AG10803 (cell line): ENCODE results near the gene CDHR5.

Experiments used
- DNase-seq: peaks from one replicate; pipeline ENCODE4 v3.0.0; 2010; ENCODE audit warnings: low read depth
- H3K4me3 ChIP-seq: 2 replicates; pipeline ENCODE4 v1.5.1; 2011; ENCODE audit warnings: mild to moderate bottlenecking, low read length, control low read depth
- TF ChIP-seq, protein P1 (sequence below): conservative IDR thresholded peaks from 2 replicates; pipeline ENCODE4 v1.5.1; 2011; ENCODE audit warnings: mild to moderate bottlenecking, low read length, control low read depth, inconsistent platforms

The CDHR5 gene

DNA sequence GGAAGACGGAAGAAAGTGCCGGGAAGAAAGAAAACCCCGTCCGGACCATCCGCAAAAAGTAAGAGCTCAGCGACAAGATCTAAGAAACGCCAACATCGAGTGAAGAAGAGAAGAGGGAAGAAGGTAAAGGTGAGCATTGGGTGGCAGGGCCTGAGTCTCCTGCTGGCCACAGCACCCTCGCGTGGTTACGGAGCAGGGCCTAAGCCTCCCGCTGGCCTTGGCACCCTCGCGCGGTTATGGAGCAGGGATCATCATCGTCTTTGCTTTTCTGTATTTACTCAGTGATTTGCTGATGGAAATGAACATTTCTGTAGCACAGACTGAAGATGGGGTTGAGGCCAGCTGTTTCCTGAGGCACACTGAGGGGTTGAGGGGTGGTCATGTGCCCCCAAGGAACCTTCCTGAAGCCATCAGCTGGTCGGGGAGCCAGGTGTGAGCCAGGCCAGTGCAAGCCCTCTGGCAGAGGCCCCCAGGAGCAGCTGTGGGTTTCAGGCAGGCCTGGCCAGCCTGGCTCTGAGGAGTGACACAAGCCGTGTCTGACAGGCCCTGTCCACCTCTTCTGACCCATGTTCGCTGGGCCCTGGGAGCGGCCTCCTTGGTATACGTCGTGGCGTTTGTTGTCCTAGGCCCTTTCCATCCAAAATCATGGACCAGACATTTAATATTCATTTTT is 23.0 kb downstream of the CDHR5 start:
- TF ChIP-seq, protein P1, sequence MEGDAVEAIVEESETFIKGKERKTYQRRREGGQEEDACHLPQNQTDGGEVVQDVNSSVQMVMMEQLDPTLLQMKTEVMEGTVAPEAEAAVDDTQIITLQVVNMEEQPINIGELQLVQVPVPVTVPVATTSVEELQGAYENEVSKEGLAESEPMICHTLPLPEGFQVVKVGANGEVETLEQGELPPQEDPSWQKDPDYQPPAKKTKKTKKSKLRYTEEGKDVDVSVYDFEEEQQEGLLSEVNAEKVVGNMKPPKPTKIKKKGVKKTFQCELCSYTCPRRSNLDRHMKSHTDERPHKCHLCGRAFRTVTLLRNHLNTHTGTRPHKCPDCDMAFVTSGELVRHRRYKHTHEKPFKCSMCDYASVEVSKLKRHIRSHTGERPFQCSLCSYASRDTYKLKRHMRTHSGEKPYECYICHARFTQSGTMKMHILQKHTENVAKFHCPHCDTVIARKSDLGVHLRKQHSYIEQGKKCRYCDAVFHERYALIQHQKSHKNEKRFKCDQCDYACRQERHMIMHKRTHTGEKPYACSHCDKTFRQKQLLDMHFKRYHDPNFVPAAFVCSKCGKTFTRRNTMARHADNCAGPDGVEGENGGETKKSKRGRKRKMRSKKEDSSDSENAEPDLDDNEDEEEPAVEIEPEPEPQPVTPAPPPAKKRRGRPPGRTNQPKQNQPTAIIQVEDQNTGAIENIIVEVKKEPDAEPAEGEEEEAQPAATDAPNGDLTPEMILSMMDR = no peak
- DNase-seq = no peak
- H3K4me3 ChIP-seq = no peak overlapping the region

DNA sequence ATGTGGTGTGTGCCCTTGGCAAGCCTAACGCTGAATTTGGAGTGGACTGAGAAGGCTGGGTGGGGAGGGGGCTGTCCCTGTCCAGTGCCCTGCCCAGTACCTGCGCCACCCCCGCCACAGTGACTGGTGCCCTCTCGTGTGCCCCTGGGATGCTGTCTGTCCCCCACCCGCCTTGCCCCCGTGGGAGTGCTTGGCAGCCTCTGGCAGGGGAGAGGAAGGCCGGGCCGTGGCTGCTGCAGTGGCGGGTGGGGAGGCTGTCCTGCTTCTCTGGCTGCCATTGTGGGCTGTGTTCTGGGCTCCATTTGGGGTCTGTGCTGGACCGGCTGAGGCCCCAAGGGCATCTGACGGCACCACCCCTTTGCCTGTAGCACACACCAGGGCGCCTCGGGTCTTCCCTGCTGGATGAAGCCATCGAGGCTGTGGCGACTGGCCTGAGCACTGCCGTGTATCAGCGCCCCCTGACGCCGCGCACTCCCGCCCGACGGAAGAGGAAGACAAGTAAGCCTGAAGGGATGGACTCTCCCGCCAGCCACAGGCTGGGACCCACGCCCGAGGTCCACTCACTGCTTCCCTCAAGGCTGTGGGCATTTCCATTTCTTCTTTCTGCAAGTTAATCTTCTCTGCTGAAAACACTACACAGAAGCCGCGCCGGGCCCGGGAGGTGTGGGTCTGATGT is 26.6 kb downstream of the CDHR5 start:
- DNase-seq = no peak
- H3K4me3 ChIP-seq = no peak overlapping the region
- TF ChIP-seq, protein P1 = no peak

DNA sequence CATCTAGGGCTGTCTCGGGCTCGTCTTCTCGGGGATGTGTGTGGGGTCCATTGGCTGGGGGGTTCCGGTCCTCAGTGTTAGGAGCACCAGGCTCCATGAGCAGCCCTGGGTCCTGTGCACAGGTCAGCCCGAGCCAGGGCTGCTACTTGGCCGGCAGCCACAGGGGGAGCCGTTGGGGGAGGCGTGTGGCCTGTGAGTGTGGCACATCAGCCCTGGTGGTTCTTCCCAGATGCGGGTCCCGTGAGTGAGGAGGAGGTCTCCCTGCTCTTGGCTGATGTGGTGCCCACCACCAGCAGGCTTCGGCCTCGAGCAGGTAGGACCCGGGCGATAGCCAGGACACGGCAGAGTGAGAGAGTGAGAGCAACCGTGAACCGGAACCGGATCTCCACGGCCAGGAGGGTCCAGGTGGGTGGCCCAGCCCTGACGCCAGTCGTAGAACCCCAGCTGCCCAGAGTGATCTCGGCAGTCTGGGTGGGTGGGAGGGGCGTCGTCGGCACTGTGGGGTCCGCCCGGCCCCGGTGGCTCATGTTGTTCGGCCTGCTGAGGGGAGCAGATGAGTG is 27.5 kb downstream of the CDHR5 start:
- TF ChIP-seq, protein P1 = no peak
- no peak overlapping the region for H3K4me3 ChIP-seq
- no peak for DNase-seq

DNA sequence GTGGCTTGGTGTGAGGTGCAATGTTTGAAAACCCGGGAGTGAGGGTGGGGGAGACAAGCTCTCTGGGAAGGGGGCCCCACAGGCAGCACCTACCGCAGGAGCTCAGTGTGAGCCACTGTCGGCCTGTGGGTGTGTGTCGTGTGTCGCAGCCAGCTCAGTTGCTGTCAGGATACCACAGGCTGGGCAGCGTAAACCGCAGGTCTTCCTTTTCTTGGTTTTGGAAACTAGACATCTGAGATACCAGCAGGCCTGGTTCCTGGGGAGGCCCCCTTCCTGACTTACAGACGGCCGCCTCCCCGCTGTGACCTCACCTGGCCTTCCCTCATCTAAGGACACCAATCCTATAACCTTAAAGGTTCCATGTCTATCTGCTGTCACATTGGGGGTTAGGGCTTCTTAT is 28.4 kb downstream of the CDHR5 start:
- no peak for DNase-seq
- TF ChIP-seq, protein P1 = no peak
- no peak overlapping the region for H3K4me3 ChIP-seq

DNA sequence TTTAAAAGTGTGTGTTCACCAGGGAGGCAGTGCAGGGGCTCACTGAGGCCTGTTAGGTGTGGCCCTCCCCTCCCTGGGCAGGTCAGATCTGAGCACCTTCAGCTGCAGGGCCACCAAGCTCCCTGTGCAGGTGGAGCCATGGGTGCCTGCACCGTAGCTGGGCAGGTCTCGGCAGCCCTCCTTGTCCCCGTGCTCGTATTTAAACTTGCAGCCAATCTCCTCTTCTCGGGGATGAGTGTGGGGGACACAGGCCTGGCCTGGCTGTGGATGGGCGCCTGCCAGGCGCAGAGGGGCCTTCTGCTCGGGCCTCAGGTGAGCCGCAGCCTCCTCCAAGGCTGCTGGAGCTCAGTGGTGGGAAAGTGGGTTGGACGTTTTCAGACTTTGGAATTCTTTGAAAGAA is 29.4 kb downstream of the CDHR5 start:
- TF ChIP-seq, protein P1 = no peak
- DNase-seq = no peak
- no peak overlapping the region for H3K4me3 ChIP-seq

DNA sequence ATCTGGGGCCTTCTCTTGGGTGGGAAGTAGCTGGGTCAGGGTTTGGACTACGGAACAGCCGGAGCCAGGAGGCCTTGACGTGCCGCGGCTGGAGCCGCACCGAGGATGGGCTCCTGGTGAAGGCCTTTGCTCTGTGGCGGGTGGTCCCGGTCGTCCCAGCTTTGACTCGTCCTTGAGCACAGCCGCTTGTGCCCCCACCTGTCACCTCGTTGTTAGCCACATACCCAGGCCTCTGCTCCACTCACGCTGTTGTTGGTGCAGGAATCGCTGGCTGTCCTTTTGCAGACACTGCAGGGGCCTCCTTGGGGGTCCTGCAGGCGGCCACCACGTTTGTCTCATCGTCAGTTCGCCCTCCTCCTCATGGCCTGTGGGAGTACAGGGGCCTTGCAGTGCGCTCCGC is 31.4 kb downstream of the CDHR5 start:
- H3K4me3 ChIP-seq = no peak overlapping the region
- TF ChIP-seq, protein P1 = no peak
- no peak for DNase-seq

DNA sequence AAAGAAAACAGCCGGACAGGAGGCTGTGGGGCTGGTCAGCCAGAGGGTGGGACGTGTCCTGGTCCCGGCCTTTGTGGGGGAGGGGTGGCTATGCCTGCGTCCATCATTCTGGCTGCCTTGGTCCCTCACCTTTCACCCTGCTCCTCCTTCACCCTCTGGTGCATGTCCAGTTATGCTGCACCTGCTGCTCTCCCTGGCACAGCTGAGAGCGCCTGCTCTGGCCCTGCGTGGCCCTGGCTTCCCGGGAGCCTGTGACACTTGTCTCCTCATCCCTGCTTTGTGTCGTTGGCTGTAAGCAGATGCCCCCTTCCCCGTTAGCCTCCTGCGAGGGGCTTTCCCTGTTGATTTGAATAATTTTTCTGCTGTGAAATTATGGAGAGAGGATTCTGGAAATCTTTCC is 31.8 kb downstream of the CDHR5 start:
- no peak for DNase-seq
- TF ChIP-seq, protein P1 = no peak
- H3K4me3 ChIP-seq = no peak overlapping the region
